Measurements from ENCODE around the gene FOXE3. TPM values are rescaled to one million over a fixed set of nuclear protein-coding genes. Genes with fewer than 3 reads are reported as not detected.

Gene FOXE3
- total RNA-seq, 1 experiment from 2014 or later, result not detected

DNA sequence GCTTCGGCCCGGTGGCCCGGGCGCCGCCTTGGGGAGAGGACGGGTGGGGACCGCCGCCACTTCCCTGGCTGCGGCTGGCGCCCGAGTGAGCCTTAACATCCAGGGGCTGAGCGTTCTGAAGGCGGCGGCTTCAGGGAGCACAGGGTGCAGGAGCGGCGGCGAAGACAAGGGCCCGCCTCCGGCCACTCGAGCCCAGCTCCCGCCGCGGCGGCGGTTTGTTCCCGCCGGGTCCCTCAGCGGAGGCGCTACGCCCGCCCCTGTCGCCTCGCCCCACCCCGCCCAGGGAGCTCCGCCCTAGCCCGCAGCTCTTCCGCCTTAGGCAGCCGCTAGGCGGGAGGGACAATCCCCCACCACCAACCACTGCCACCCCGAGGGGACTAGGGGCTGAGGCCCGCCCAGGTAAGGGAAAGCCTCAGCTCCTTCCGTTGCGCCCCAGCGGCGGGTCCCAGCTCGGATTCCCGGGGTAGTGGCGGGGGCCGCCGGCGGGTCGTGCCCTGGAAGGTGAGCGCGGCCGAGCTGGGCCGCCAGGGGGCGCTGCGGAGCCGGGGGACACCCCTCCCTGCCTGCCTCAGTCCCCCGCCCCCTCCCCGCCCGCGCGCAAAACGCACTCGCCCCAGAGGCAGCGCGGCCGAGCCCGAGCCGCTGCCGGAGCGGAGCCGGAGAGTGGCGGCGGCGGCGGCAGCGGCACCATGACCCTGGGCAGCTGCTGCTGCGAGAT, 21.5 kb downstream of the FOXE3 start, which contains the start of gene FOXD2:
TSS of gene FOXD2 (plus strand) at position 598 of the 718 bp plus-strand sequence. CDS start at position 690, 92 bp downstream.
- CTCF ChIA-PET, result interaction anchor here (0.6 to 2.6 kb wide), 22 partner anchors 11 to 580 kb away, joined by 3 to 29 read pairs (median 7); partner anchors contain the start of genes CMPK1 and STIL
- Histone ChIP-seq H3K4me2 (ENCODE audit: low read length) (peak within 1 kb of the TSS; percentile 94), H2AFZ (ENCODE audit: low read length) (peak within 1 kb of the TSS; percentile 77), H3K36me3 (ENCODE audit: low read depth, low read length) (no peaks in the 10 kb centered on the region), H3K27me3 (ENCODE audit: low read length) (no peaks in the 10 kb centered on the region), H4K20me1 (ENCODE audit: low read length) (no peaks in the 10 kb centered on the region), H3K9me2 (replicated peaks; ENCODE audit: low read length) (no peaks in the 10 kb centered on the region), H3K27ac (ENCODE audit: low read length) (no peak within 1 kb of the TSS), H3K4me3 (ENCODE audit: low read length) (peak within 1 kb of the TSS; percentile 77), H3K9ac (ENCODE audit: low read length) (peak within 1 kb of the TSS; percentile 71), H3K79me2 (ENCODE audit: low read length) (no peaks in the 10 kb centered on the region), H3K4me1 (ENCODE audit: insufficient read depth, low read length) (peaks cover 12% of the 10 kb centered on the region; the same call in 1 of the 2 replicates), H3K9me3 (ENCODE audit: low read length) (no peaks in the 10 kb centered on the region), H3F3A (ENCODE audit: low read length, unreplicated experiment) (no peaks in the 10 kb centered on the region)
- BruUV-seq (replicated peaks), result no TSS peak
- POLR2A ChIA-PET (ENCODE audit: unreplicated experiment), result interaction anchor here (0.6 kb wide), 2 partner anchors 13 to 104 kb away, joined by 5 to 8 read pairs; partner anchors contain the start of gene CMPK1
- peak; percentile 86 for DNase-seq
- intact Hi-C loops (cut with micrococcal nuclease), result loop anchor here (1.0 to 10.0 kb wide), 4 partner anchors 127 to 490 kb away; no protein-coding TSS in a partner anchor
- ATAC-seq, result peak; percentile 82
- no peak for TF ChIP-seq EZH2 (IDR thresholded peaks at IDR 0.05; ENCODE audit: low read length, unreplicated experiment)
- no peak for TF ChIP-seq EZH2phosphoT487 (IDR thresholded peaks at IDR 0.05; ENCODE audit: borderline replicate concordance, low read length)
- TF ChIP-seq, protein P1, sequence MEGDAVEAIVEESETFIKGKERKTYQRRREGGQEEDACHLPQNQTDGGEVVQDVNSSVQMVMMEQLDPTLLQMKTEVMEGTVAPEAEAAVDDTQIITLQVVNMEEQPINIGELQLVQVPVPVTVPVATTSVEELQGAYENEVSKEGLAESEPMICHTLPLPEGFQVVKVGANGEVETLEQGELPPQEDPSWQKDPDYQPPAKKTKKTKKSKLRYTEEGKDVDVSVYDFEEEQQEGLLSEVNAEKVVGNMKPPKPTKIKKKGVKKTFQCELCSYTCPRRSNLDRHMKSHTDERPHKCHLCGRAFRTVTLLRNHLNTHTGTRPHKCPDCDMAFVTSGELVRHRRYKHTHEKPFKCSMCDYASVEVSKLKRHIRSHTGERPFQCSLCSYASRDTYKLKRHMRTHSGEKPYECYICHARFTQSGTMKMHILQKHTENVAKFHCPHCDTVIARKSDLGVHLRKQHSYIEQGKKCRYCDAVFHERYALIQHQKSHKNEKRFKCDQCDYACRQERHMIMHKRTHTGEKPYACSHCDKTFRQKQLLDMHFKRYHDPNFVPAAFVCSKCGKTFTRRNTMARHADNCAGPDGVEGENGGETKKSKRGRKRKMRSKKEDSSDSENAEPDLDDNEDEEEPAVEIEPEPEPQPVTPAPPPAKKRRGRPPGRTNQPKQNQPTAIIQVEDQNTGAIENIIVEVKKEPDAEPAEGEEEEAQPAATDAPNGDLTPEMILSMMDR (conservative IDR thresholded peaks at IDR 0.05; ENCODE audit: low read depth, low read length), result peak; percentile 75

GRCh38 chr1:47438165-47439016, 22.3 kb downstream of the FOXE3 start:
- no peak for DNase-seq
- H3K4me1 ChIP-seq (ENCODE audit: insufficient read depth, low read length), result peaks cover 12% of the 10 kb centered on the region; the same call in 1 of the 2 replicates
- no peak overlapping the region for H3K27ac ChIP-seq (ENCODE audit: low read length)
- H3K4me3 ChIP-seq (ENCODE audit: low read length), result peak overlapping the region; percentile 77
- ChIA-PET CTCF (interaction anchor here (0.6 to 2.6 kb wide), 18 partner anchors 14 to 581 kb away, joined by 3 to 29 read pairs (median 8); partner anchors contain the start of genes CMPK1 and STIL), POLR2A (ENCODE audit: unreplicated experiment) (interaction anchor here (0.6 kb wide), 1 partner anchor 105 kb away, joined by 8 read pairs; the partner anchor contains the start of gene CMPK1)
- H3K9ac ChIP-seq (ENCODE audit: low read length), result peak overlapping the region; percentile 71
- no peaks in the 10 kb centered on the region for H3K9me2 ChIP-seq (replicated peaks; ENCODE audit: low read length)
- BruUV-seq (replicated peaks), result no TSS peak
- TF ChIP-seq, protein P1 (conservative IDR thresholded peaks at IDR 0.05; ENCODE audit: low read depth, low read length), result no peak
- intact Hi-C loops (cut with micrococcal nuclease), result loop anchor here (5.0 to 10.0 kb wide), 2 partner anchors 126 to 489 kb away; no protein-coding TSS in a partner anchor
- peak overlapping the region; percentile 77 for H2AFZ ChIP-seq (ENCODE audit: low read length)
- H3K4me2 ChIP-seq (ENCODE audit: low read length), result peak overlapping the region; percentile 94
- H3F3A ChIP-seq (ENCODE audit: low read length, unreplicated experiment), result no peaks in the 10 kb centered on the region
- H3K36me3 ChIP-seq (ENCODE audit: low read depth, low read length), result no peaks in the 10 kb centered on the region
- H3K79me2 ChIP-seq (ENCODE audit: low read length), result no peaks in the 10 kb centered on the region
- no peaks in the 10 kb centered on the region for H3K9me3 ChIP-seq (ENCODE audit: low read length)
- H3K27me3 ChIP-seq (ENCODE audit: low read length), result no peaks in the 10 kb centered on the region
- no peaks in the 10 kb centered on the region for H4K20me1 ChIP-seq (ENCODE audit: low read length)
- ATAC-seq, result no peak

Measured in PC-3 (cell line).